CD4-positive, alpha-beta T cell (primary cell): ENCODE measurements around the gene ZNF280D. TPM values are rescaled to one million over a fixed set of nuclear protein-coding genes. Genes with fewer than 3 reads are reported as not detected.

Experiments used
- ATAC-seq: fragments of 200-7000 bp; cut with Tn5 transposase; one replicate; pipeline ENCODE4 v1.10.0; 2022; ENCODE audit warnings: mild to moderate bottlenecking; ENCODE audit not compliant: poor library complexity
- CTCF ChIA-PET: fragments of 350-600 bp; sonication (Branson Sonifier 250); formaldehyde crosslinking; loops from one replicate; lab custom pipeline; 2021; ENCODE audit warnings: antibody characterized with exemption, inconsistent platforms; lab: Charles Lee
- POLR2A ChIA-PET: fragments of 350-600 bp; sonication (Branson Sonifier 250); formaldehyde crosslinking; loops from one replicate; lab custom pipeline; 2021; ENCODE audit warnings: antibody characterized with exemption, inconsistent platforms; lab: Charles Lee
- DNase-seq, 14 experiments: peaks; one replicate each; pipeline ENCODE4 v3.0.0-alpha.2; 2013 to 2020; ENCODE audit warnings: mixed read lengths in 2 of 14
- H3K27ac ChIP-seq, 2 donors: one replicate each; pipeline versions ENCODE4 v1.5.1 to v1.7.0; 2013; ENCODE audit warnings: low read length in 2 of 2, low read depth in 1 of 2, mild to moderate bottlenecking in 1 of 2
- H3K27me3 ChIP-seq, 2 experiments: 1 replicate in 1 of 2; 2 replicates in 1 of 2; pipeline versions ENCODE4 v1.6.1 to v1.7.0; 2013; ENCODE audit warnings: low read length in 2 of 2, control low read depth in 1 of 2, mild to moderate bottlenecking in 1 of 2, moderate library complexity in 1 of 2; ENCODE audit not compliant: insufficient read depth in 2 of 2, control insufficient read depth in 1 of 2
- H3K36me3 ChIP-seq: one replicate; pipeline ENCODE4 v1.6.1; 2013; ENCODE audit warnings: low read length, control low read depth; ENCODE audit not compliant: insufficient read depth
- H3K4me1 ChIP-seq: one replicate; pipeline ENCODE4 v1.6.1; 2013; ENCODE audit warnings: low read length, control low read depth; ENCODE audit not compliant: insufficient read depth
- H3K4me3 ChIP-seq: one replicate; pipeline ENCODE4 v1.5.1; 2013; ENCODE audit warnings: mild to moderate bottlenecking, low read length, moderate library complexity
- H3K9me3 ChIP-seq, 2 experiments: 1 replicate in 1 of 2; 2 replicates in 1 of 2; pipeline versions ENCODE4 v1.6.1 to v1.7.0; 2013; ENCODE audit warnings: low read length in 2 of 2, mild to moderate bottlenecking in 2 of 2, control low read depth in 1 of 2, moderate library complexity in 1 of 2; ENCODE audit not compliant: control insufficient read depth in 1 of 2, insufficient read depth in 1 of 2
- H3K27ac Mint-ChIP-seq: one replicate; pipeline ENCODE4 v1.8.0; 2020; ENCODE audit warnings: mixed read lengths
- H3K27me3 Mint-ChIP-seq: one replicate; pipeline ENCODE4 v1.8.0; 2021; ENCODE audit warnings: mixed read lengths
- H3K36me3 Mint-ChIP-seq: one replicate; pipeline ENCODE4 v1.8.0; 2021; ENCODE audit warnings: low read depth, mixed read lengths
- H3K4me1 Mint-ChIP-seq: one replicate; pipeline ENCODE4 v1.8.0; 2021; ENCODE audit warnings: low read depth, mixed read lengths
- H3K4me3 Mint-ChIP-seq: one replicate; pipeline ENCODE4 v1.8.0; 2020; ENCODE audit warnings: mild to moderate bottlenecking, mixed read lengths
- H3K9me3 Mint-ChIP-seq: one replicate; pipeline ENCODE4 v1.8.0; 2020; ENCODE audit warnings: mixed read lengths
- CTCF ChIP-seq: fragments of 200-600 bp; IDR thresholded peaks from one replicate; pipeline ENCODE4 v1.8.0; 2022; ENCODE audit warnings: antibody characterized with exemption, mild to moderate bottlenecking
- intact Hi-C, 2 experiments: fragments of 100-400 bp; cut with DNase I in 1 of 2; cut with micrococcal nuclease in 1 of 2; formaldehyde crosslinking; loops; one replicate each; pipeline versions ENCODE4 v1.15.1 to v1.9.0; 2023 to 2025; cut with DNase I, micrococcal nuclease
- total RNA-seq, 174 experiments: library from RNA in 2 of 174; stranded (reverse) in 2 of 174; gene quantifications; one replicate each; pipeline ENCODE4 v1.2.3 and lab custom pipeline; 2021 to 2026

ZNF280D gene
- total RNA-seq, 2 experiments from 2014 or later, result 27.2 to 30.3 TPM

GRCh38 chr15:56628893-56629532 is 104.3 kb downstream of the ZNF280D start:
- H3K27me3 ChIP-seq, result no peaks in the 10 kb centered on the region
- Mint-ChIP-seq H3K9me3 (no peaks in the 10 kb centered on the region), H3K4me3 (no peak overlapping the region), H3K27ac (peak overlapping the region; percentile 20), H3K4me1 (no peaks in the 10 kb centered on the region), H3K36me3 (peaks cover 22% of the 10 kb centered on the region), H3K27me3 (no peaks in the 10 kb centered on the region)
- TF ChIP-seq CTCF, result no peak
- H3K9me3 ChIP-seq, result no peaks in the 10 kb centered on the region
- H3K27ac ChIP-seq, result no peak overlapping the region
- ChIA-PET CTCF (no interaction called here), POLR2A (no interaction called here)
- no peak overlapping the region for H3K4me3 ChIP-seq
- intact Hi-C loops, result no loop called here
- no peaks in the 10 kb centered on the region for H3K36me3 ChIP-seq
- no peaks in the 10 kb centered on the region for H3K4me1 ChIP-seq
- DNase-seq, result no peak
- ATAC-seq, result no peak

- H3K4me1 Mint-ChIP-seq, result no peaks in the 10 kb centered on the region
- Histone ChIP-seq H3K27ac (no peak overlapping the region), H3K4me3 (no peak overlapping the region), H3K9me3 (peaks cover 0 to 3% of the 10 kb centered on the region in 2 experiments), H3K4me1 (no peaks in the 10 kb centered on the region), H3K27me3 (peaks cover 0 to under 1% of the 10 kb centered on the region in 2 experiments), H3K36me3 (no peaks in the 10 kb centered on the region)
- ChIA-PET POLR2A (no interaction called here), CTCF (interaction anchor here (0.7 kb wide), 1 partner anchor 18 kb away, joined by 3 read pairs; no protein-coding TSS in a partner anchor)
- no peak overlapping the region for H3K27ac Mint-ChIP-seq
- intact Hi-C loops, result no loop called here
- TF ChIP-seq CTCF, result no peak
- no peak for ATAC-seq
- H3K9me3 Mint-ChIP-seq, result peaks cover 6% of the 10 kb centered on the region
- H3K4me3 Mint-ChIP-seq, result no peak overlapping the region
- no peak for DNase-seq
- no peaks in the 10 kb centered on the region for H3K36me3 Mint-ChIP-seq
- H3K27me3 Mint-ChIP-seq, result no peaks in the 10 kb centered on the region
Measured at GRCh38 chr15:56619887-56620286, 113.4 kb downstream of the ZNF280D start.

GRCh38 chr15:56617628-56618027 is 115.7 kb downstream of the ZNF280D start:
- H3K36me3 Mint-ChIP-seq, result no peaks in the 10 kb centered on the region
- peaks cover 3 to 4% of the 10 kb centered on the region in 2 experiments for H3K27me3 ChIP-seq
- no peak for TF ChIP-seq CTCF
- H3K4me3 Mint-ChIP-seq, result no peak overlapping the region
- H3K4me1 Mint-ChIP-seq, result peaks cover 6% of the 10 kb centered on the region
- H3K36me3 ChIP-seq, result no peaks in the 10 kb centered on the region
- no peak for ATAC-seq
- H3K9me3 ChIP-seq, result peaks cover 0 to 3% of the 10 kb centered on the region in 2 experiments
- H3K27ac ChIP-seq, result no peak overlapping the region
- peaks cover 7% of the 10 kb centered on the region for H3K27me3 Mint-ChIP-seq
- intact Hi-C loops, result no loop called here
- no peak overlapping the region for H3K27ac Mint-ChIP-seq
- POLR2A ChIA-PET, result no interaction called here
- H3K9me3 Mint-ChIP-seq, result peaks cover 6% of the 10 kb centered on the region
- H3K4me3 ChIP-seq, result no peak overlapping the region
- CTCF ChIA-PET, result no interaction called here
- no peaks in the 10 kb centered on the region for H3K4me1 ChIP-seq
- no peak for DNase-seq
